HCT116 (cell line): Measurements from ENCODE around the gene APBB2. TPM values are rescaled to one million over a fixed set of nuclear protein-coding genes. Genes with fewer than 3 reads are reported as not detected.

Experiments used
- ATAC-seq: fragments of 200-7000 bp; cut with Tn5 transposase; 2 replicates; pipeline ENCODE4 v1.9.1; 2020; ENCODE audit warnings: mild to moderate bottlenecking, moderate library complexity
- BruUV-seq: library from RNA; stranded (reverse); fragments of 400-500 nt; replicated peaks from 2 replicates; lab custom pipeline; 2021; lab: Mats Ljungman, UMichigan
- CTCF ChIA-PET: fragments of 300-600 bp; sonication (Branson Sonifier 250); formaldehyde crosslinking; loops from one replicate; lab custom pipeline; 2021; ENCODE audit warnings: antibody characterized with exemption; lab: Charles Lee
- POLR2A ChIA-PET: fragments of 300-600, 350-600 bp; sonication (Branson Sonifier 250); formaldehyde crosslinking; loops from one replicate; lab custom pipeline; 2021; ENCODE audit warnings: antibody characterized with exemption; lab: Charles Lee
- RAD21 ChIA-PET, 2 experiments: fragments of 300-600 bp; sonication (Branson Sonifier 250); formaldehyde crosslinking; loops; one replicate each; lab custom pipeline; 2023; ENCODE audit warnings: low total read pairs in 2 of 2; ENCODE audit not compliant: uncharacterized antibody in 2 of 2, unreplicated experiment in 2 of 2, low non-redundant PET in 1 of 2; lab: Charles Lee
- DNase-seq: peaks from one replicate; pipeline ENCODE4 v3.0.0-alpha.2; 2010; ENCODE audit warnings: low read depth, low spot score
- H2AFZ ChIP-seq: fragments of 200-600 bp; shearing (Covaris generic), sonication (generic); 2 replicates; pipeline ENCODE4 v1.6.1; 2017; ENCODE audit warnings: low read depth, mixed run types, mixed read lengths, antibody characterized with exemption, low read length; ENCODE audit not compliant: poor library complexity, severe bottlenecking
- H3K27ac ChIP-seq: 2 replicates; pipeline ENCODE4 v1.5.1; 2012; ENCODE audit warnings: low read depth, low read length
- H3K27me3 ChIP-seq: fragments of 200-600 bp; sonication (generic); 2 replicates; pipeline ENCODE4 v1.6.1; 2016; ENCODE audit warnings: mixed run types, low read length, mixed read lengths; ENCODE audit not compliant: insufficient read depth
- H3K36me3 ChIP-seq, 2 experiments: fragments of 200-500 bp in 1 of 2; fragments of 200-600 bp in 1 of 2; sonication (Bioruptor generic) in 1 of 2; sonication (generic) in 1 of 2; 2 replicates each; pipeline versions ENCODE4 v1.5.1 to v1.6.1; 2014 to 2016; ENCODE audit warnings: low read length in 2 of 2, inconsistent platforms in 1 of 2, mixed read lengths in 1 of 2, mixed run types in 1 of 2; ENCODE audit not compliant: insufficient read depth in 2 of 2, control insufficient read depth in 1 of 2
- H3K4me1 ChIP-seq, 2 experiments: fragments of 200-600 bp in 1 of 2; sonication (generic) in 1 of 2; 2 replicates each; pipeline versions ENCODE4 v1.5.1 to v1.6.1; 2012 to 2017; ENCODE audit warnings: low read length in 2 of 2, inconsistent platforms in 1 of 2, mild to moderate bottlenecking in 1 of 2, mixed read lengths in 1 of 2, mixed run types in 1 of 2, moderate library complexity in 1 of 2; ENCODE audit not compliant: insufficient read depth in 2 of 2, control insufficient read depth in 1 of 2
- H3K4me2 ChIP-seq: fragments of 200-600 bp; sonication (generic); 2 replicates; pipeline ENCODE4 v1.6.1; 2017; ENCODE audit warnings: mixed run types, low read length, mixed read lengths
- H3K4me3 ChIP-seq, 2 experiments: fragments of 200-600 bp in 1 of 2; sonication (generic) in 1 of 2; replicated peaks in 1 of 2; 2 replicates each; pipeline ENCODE4 v1.5.1; 2011 to 2016; ENCODE audit warnings: low read length in 2 of 2, control low read depth in 1 of 2, low read depth in 1 of 2, mild to moderate bottlenecking in 1 of 2, mixed read lengths in 1 of 2, mixed run types in 1 of 2
- H3K79me2 ChIP-seq: fragments of 200-600 bp; sonication (generic); 2 replicates; pipeline ENCODE4 v1.6.1; 2017; ENCODE audit warnings: mild to moderate bottlenecking, mixed run types, low read length, moderate library complexity, mixed read lengths; ENCODE audit not compliant: insufficient read depth
- H3K9ac ChIP-seq: fragments of 200-600 bp; sonication (generic); 2 replicates; pipeline ENCODE4 v1.6.1; 2016; ENCODE audit warnings: low read length, mixed read lengths
- H3K9me2 ChIP-seq: fragments of 200-600 bp; sonication (generic), shearing (Covaris generic); 2 replicates; pipeline ENCODE4 v1.6.1; 2017; ENCODE audit warnings: mixed run types, mild to moderate bottlenecking, moderate library complexity; ENCODE audit not compliant: insufficient read depth
- H3K9me3 ChIP-seq, 2 experiments: fragments of 200-500 bp in 1 of 2; fragments of 200-600 bp in 1 of 2; sonication (Bioruptor generic) in 1 of 2; sonication (generic) in 1 of 2; 2 replicates each; pipeline ENCODE4 v1.6.1; 2014 to 2017; ENCODE audit warnings: low read length in 2 of 2, mixed read lengths in 2 of 2, inconsistent platforms in 1 of 2, low read depth in 1 of 2, mild to moderate bottlenecking in 1 of 2, mixed run types in 1 of 2, moderate library complexity in 1 of 2; ENCODE audit not compliant: control insufficient read depth in 1 of 2, insufficient read depth in 1 of 2
- H4K20me1 ChIP-seq: fragments of 200-600 bp; sonication (generic), shearing (Covaris generic); 2 replicates; pipeline ENCODE4 v1.6.1; 2017; ENCODE audit warnings: mixed run types, mild to moderate bottlenecking, moderate library complexity; ENCODE audit not compliant: insufficient read depth
- EZH2 ChIP-seq: fragments of 200-600 bp; sonication (generic); IDR thresholded peaks from 2 replicates; pipeline ENCODE4 v1.6.1; 2017; ENCODE audit warnings: antibody characterized with exemption, mixed run types
- POLR2A ChIP-seq: IDR thresholded peaks from 2 replicates; pipeline ENCODE4 v1.7.0; 2011; ENCODE audit warnings: borderline replicate concordance; ENCODE audit not compliant: insufficient read depth, insufficient read length; ENCODE audit errors: extremely low read depth
- RAD21 ChIP-seq: IDR thresholded peaks from 2 replicates; pipeline ENCODE4 v1.6.1; 2012; ENCODE audit warnings: low read depth, mild to moderate bottlenecking
- YY1 ChIP-seq: IDR thresholded peaks from 2 replicates; pipeline ENCODE4 v1.6.1; 2011; ENCODE audit warnings: low read length, low read depth, moderate library complexity, mild to moderate bottlenecking; ENCODE audit not compliant: insufficient replicate concordance; ENCODE audit errors: extremely low read depth
- ZNF274 ChIP-seq: fragments of 200-500 bp; sonication (Bioruptor generic); IDR thresholded peaks from 2 replicates; pipeline ENCODE4 v1.6.1; 2014; ENCODE audit warnings: mild to moderate bottlenecking, low read depth, low read length, inconsistent platforms
- intact Hi-C: fragments of 100-400 bp; cut with micrococcal nuclease; formaldehyde crosslinking; loops from 2 replicates; pipeline ENCODE4 v1.10.0; 2022
- total RNA-seq: library from RNA; stranded (reverse); gene quantifications from one replicate; pipeline ENCODE4 v1.2.1, GENCODE V29; 2021; ENCODE audit not compliant: unreplicated experiment

APBB2 gene
- total RNA-seq, 1 experiment from 2014 or later: 72.5 TPM

- Histone ChIP-seq H3K9me3 (no peaks in the 10 kb centered on the region), H3K36me3 (no peaks in the 10 kb centered on the region)
- RAD21 ChIA-PET: no interaction called here
- TF ChIP-seq YY1 (no peak), RAD21 (no peak)
- TF ChIP-seq, all 23 proteins: peak for 0
- Histone ChIP-seq H3K9ac (no peak overlapping the region), H3K4me1 (peaks cover 44 to 53% of the 10 kb centered on the region in 2 experiments), H3K9me2 (no peaks in the 10 kb centered on the region), H4K20me1 (no peaks in the 10 kb centered on the region), H3K79me2 (peaks cover 88% of the 10 kb centered on the region), H3K27ac (no peak overlapping the region), H3K27me3 (no peaks in the 10 kb centered on the region), H3K4me2 (no peak overlapping the region), H2AFZ (no peak overlapping the region), H3K4me3 (no peak overlapping the region)
- DNase-seq (no peak), ATAC-seq (no peak)
- intact Hi-C loops: no loop called here
- ChIA-PET CTCF (no interaction called here), POLR2A (no interaction called here)
- no TSS peak for BruUV-seq
Observed at GRCh38 chr4:41120297-41121217, 93.8 kb downstream of the APBB2 start.

- peaks cover 37 to 46% of the 10 kb centered on the region in 2 experiments for H3K4me1 ChIP-seq
- H3K4me2 ChIP-seq: no peak overlapping the region
- H3K36me3 ChIP-seq: no peaks in the 10 kb centered on the region
- H2AFZ ChIP-seq: no peak overlapping the region
- no peaks in the 10 kb centered on the region for H3K27me3 ChIP-seq
- intact Hi-C loops: no loop called here
- no peak overlapping the region for H3K9ac ChIP-seq
- BruUV-seq: no TSS peak
- H3K79me2 ChIP-seq: peaks cover 92% of the 10 kb centered on the region
- ChIA-PET RAD21 (no interaction called here), CTCF (no interaction called here), POLR2A (no interaction called here)
- no peak overlapping the region for H3K4me3 ChIP-seq
- H4K20me1 ChIP-seq: no peaks in the 10 kb centered on the region
- no peak for ATAC-seq
- H3K9me2 ChIP-seq: no peaks in the 10 kb centered on the region
- H3K27ac ChIP-seq: no peak overlapping the region
- DNase-seq: no peak
- H3K9me3 ChIP-seq: no peaks in the 10 kb centered on the region
- TF ChIP-seq EZH2: no peak
- no peak for TF ChIP-seq POLR2A
- TF ChIP-seq ZNF274: no peak
Observed at GRCh38 chr4:41119867-41120295, 94.5 kb downstream of the APBB2 start.
